Vagina (tissue), 2 donors: ENCODE measurements around the gene STAT5B.

Experiments
- CTCF ChIP-seq, 3 experiments: fragments of 450-650 bp in 2 of 3; fragments of 200-600 bp in 1 of 3; sonication (generic) in 1 of 3; IDR thresholded peaks; one replicate each; pipeline ENCODE4 v1.5.1; 2017 to 2019; ENCODE audit warnings: antibody characterized with exemption in 3 of 3, mild to moderate bottlenecking in 2 of 3, moderate library complexity in 2 of 3
- POLR2A ChIP-seq, 2 donors: fragments of 450-650 bp; IDR thresholded peaks; one replicate each; pipeline ENCODE4 v1.6.1; 2017; ENCODE audit warnings: antibody characterized with exemption in 2 of 2, mild to moderate bottlenecking in 2 of 2, moderate library complexity in 2 of 2

- TF ChIP-seq CTCF (IDR thresholded peaks at IDR 0.05) (no peak), POLR2A (IDR thresholded peaks at IDR 0.05) (no peak)
Measured at GRCh38 chr17:42185621-42185930, 90.6 kb downstream of the STAT5B start.
